ENCODE measurements around the gene ALPL. TPM values are rescaled to one million over a fixed set of nuclear protein-coding genes. Genes with fewer than 3 reads are reported as not detected.

The ALPL gene
- polyA plus RNA-seq, 4 donors = 25.1 to 53.0 (median 33.4) TPM

DNA sequence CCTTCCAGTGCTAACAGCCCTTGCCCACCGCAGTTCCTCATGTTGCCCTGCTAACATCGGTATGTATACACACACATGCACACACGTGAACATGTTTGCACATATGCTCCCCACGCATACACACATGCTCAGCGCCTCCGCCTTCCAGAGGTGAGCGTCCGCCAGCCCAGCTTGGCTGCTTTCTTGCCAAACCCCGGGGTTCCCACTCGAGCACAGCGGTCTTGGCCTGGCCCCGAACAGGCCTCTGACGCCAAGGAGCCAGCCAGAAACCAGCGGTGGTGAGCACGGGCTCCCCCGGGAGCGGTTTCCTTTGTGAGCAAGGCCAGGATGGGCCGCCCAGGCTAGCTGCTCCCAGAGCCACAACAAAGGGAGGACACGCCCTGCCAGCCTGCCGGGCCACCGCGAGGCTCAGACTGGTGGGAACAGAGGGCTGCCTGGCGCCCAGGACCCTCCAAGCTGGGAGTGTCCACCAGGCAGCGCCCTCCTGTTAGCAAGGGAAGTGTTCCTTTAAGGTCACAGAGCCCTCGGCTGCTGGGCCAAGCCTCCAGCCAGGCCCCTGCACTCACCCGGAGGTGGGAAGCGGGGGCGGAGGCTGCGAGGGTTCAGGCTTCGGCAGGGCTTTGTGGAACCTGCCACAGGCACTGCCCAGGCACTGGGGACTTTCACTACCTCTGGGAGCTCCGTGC lies 65.4 kb downstream of the ALPL start:
- no peak for DNase-seq (ENCODE audit: low read depth in 4 of 4, low spot score in 2 of 4)

DNA sequence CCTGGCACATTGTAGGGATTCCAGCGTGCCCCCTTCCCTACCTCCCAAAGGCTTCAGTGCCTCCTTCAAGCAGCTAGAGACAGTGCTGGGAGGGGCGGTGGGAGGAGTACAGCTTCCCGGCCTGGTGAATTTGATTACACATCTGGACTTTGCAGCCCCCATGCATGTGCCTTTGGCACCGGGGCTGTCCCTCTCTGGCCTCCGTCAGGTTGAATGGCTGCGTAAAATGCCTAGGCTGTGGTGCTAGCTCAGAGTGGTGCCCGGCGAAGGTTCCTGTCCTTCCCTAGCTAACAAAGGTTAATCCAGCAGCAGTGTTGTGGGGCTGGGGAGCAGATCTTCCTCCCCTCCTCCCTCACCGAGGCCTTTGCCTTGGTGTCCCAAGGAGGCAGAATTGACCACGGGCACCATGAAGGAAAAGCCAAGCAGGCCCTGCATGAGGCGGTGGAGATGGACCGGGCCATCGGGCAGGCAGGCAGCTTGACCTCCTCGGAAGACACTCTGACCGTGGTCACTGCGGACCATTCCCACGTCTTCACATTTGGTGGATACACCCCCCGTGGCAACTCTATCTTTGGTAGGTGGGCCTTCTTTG lies 66.2 kb downstream of the ALPL start:
- DNase-seq (ENCODE audit: low read depth in 4 of 4, low spot score in 2 of 4) = no peak

DNA sequence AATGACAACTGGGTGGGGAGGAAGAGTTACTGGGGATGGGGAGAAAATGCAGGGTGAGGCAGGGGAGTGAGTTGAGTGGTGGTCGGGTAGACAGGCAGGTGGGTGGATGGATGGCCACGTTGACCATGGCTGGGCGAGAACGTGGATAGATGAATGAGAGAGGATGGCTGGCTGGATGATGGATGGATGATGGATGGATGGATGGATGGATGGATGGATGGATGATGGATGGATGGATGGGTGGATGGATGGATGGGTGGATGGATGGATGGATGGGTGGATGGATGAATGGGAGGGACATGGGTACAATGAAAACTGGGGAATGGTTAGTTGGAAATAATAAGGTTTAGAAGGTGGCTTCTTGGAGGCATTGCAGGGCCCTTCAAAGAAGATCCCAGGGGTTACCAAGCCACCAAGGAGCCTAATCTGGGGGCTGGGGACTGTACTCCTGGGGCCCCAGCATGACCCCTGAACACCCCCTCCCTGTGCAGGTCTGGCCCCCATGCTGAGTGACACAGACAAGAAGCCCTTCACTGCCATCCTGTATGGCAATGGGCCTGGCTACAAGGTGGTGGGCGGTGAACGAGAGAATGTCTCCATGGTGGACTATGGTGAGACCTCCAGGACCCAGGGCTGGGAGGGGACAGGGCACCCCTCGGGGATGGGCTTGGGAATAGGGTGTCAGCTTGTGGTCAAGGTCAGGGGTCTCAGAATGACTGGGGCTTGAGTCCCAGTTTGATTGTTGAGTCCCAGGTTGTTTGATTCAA lies 67.0 kb downstream of the ALPL start:
- no peak for DNase-seq (ENCODE audit: low read depth in 4 of 4, low spot score in 2 of 4)

DNA sequence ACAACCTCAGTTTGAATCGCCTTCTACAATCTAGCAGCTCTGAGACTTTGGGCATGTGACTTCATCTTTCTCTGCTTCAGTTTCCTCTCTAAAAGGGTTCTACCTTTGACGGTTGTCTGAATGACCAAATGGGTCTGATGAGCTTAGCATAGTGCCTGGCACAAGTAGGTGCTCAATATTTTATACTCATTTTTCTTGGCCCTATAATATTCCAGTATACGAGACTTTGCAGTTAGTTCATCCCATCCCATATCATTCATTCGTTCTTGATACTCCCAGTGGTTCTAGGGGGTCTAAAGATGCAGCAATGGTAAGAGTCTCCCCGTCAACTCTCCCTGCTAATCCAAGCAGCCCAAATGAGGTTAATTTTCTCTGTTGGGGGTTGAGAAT lies 67.6 kb downstream of the ALPL start:
- DNase-seq (ENCODE audit: low read depth in 4 of 4, low spot score in 2 of 4) = no peak

DNA sequence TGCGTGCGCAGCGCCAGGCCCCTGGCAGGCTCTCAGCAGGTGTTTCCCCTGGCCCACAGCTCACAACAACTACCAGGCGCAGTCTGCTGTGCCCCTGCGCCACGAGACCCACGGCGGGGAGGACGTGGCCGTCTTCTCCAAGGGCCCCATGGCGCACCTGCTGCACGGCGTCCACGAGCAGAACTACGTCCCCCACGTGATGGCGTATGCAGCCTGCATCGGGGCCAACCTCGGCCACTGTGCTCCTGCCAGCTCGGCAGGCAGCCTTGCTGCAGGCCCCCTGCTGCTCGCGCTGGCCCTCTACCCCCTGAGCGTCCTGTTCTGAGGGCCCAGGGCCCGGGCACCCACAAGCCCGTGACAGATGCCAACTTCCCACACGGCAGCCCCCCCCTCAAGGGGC lies 68.1 kb downstream of the ALPL start:
- DNase-seq (ENCODE audit: low read depth in 4 of 4, low spot score in 2 of 4) = no peak

DNA sequence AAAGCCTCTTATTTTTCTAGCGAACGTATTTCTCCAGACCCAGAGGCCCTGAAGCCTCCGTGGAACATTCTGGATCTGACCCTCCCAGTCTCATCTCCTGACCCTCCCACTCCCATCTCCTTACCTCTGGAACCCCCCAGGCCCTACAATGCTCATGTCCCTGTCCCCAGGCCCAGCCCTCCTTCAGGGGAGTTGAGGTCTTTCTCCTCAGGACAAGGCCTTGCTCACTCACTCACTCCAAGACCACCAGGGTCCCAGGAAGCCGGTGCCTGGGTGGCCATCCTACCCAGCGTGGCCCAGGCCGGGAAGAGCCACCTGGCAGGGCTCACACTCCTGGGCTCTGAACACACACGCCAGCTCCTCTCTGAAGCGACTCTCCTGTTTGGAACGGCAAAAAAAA lies 68.7 kb downstream of the ALPL start:
- DNase-seq (ENCODE audit: low read depth in 4 of 4, low spot score in 2 of 4) = no peak

DNA sequence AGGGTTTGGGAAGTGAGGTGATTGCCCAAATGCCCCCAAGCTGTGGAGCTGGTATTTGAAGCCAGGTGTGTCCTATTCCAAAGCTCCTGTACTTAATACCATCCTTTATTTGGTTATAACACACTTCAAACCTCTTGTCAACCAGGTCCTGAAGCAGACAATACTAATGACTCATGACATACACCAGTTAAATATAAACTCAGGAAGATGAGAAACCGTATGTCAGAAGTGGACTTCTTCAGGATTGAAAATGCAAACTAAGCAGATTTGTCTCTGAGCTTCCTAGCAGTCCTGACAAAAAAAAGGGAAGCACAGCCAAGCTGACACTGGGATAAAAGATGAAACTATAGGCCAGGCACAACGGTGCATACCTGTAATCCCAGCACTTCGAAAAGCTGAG lies 70.6 kb downstream of the ALPL start:
- no peak for DNase-seq (ENCODE audit: low read depth in 4 of 4, low spot score in 2 of 4)

DNA sequence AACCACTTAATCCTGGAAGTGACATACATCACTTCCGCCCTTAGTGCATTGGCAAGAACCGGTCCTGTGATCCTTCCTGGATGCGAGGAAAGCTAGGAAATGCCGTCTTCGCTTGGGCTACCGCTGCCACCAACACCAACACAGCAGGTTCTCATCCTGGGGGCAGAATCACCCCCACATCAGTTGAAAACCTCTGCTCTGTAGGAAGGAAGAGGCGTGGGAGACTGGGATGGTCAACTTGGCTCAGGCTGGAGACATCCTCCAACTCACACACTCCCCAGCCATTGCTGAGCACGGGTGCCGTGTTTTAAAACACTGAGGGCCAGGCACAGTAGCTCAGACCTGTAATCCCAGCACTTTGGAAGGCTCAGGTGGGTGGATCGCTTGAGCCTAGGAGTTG lies 74.9 kb downstream of the ALPL start:
- no peak for DNase-seq (ENCODE audit: low read depth in 4 of 4, low spot score in 2 of 4)

DNA sequence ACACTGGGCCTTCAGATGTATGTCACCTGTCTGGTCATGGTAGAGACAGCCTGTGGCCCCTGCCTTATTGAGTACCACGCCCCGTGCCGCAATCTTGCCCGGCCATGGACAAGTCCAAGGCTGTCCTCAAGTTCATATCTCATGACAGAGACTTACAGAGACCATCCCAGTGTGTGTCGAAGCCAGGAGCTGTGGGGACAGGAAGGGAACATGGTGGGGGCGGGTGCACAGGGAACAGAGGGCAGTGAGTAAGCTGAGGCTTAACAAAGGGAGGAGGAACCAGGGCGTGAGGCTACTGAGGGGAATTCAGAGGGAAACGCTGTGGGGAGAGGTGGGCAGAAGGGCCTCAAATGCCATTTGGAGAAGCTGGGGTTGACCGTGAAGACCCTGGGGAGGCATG lies 75.8 kb downstream of the ALPL start:
- no peak for DNase-seq (ENCODE audit: low read depth in 4 of 4, low spot score in 2 of 4)

DNA sequence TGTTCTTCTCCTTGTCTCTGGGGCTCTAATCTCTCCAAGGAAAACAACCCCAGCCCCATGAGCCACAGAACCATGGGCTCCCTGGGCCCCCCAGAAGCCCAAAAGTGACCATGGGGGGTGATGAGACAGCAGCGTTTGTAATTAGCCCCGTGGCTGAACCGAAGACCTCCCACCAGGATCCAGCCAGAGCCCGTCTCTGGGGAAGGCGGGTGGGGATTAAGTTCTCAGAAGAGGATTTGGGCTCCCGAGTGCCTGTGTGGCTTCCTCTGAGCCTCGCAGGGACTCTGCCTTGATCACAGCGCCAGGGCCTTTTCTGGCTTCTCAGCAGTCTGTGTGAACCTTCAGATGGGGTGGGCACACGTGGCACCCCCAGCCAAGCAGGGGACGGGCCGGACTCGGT lies 77.0 kb downstream of the ALPL start:
- DNase-seq (ENCODE audit: low read depth in 4 of 4, low spot score in 2 of 4) = no peak

DNA sequence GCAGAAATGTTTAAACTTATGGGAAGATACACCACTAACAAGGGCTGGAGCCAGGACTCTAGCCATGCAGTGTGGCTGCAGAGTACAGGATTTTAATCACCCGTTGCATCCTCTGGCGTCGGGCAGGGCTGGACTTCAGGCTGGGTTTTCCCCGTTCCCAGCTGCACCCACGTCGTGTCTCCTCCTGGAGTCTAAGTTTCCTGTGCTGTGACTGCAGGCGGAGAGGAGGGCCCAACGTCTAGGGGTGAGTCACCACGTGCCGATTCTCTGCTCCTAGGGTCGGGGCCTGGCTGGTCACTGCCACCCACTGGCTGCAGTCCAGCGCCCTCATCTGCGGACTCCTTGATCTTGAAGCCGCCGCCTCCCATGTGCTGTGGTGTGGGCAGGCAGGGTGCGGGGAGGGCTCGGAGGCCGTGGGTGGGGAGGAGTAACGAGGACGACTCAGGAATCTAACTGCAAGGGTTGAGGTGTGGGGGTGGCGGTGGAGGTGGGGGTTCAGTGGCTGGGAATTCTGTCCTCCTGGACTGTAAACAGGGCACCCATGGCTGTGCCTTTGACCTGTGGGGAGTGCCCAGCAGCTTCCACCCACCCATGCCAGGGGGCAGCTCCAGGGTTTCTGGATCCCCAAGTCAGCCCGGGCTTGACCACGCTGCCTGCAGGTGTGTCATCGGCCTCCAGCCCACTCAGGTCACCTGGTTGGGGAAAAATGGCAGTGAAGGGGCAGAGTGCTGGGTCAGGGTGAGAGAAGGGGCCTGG lies 77.8 kb downstream of the ALPL start:
- DNase-seq (ENCODE audit: low read depth in 4 of 4, low spot score in 2 of 4) = no peak

DNA sequence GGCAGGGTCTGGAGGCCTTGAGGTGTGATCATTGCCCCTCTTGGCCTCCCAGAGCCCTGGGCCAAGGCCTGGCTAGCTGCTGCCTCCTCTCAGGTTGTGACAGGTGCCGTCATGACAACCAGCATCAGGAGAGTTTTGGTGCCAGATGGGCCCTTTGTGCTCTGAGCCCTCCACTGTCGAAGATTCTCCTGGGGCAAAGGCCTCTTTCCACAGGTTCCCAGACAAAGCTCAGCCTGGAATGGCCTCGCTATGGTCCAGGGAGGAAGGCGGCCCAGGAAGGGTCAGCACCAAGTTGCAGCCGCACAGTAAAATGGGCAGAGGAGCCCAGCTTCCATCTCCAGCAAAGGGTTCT lies 78.4 kb downstream of the ALPL start:
- DNase-seq (ENCODE audit: low read depth in 4 of 4, low spot score in 2 of 4) = no peak

DNA sequence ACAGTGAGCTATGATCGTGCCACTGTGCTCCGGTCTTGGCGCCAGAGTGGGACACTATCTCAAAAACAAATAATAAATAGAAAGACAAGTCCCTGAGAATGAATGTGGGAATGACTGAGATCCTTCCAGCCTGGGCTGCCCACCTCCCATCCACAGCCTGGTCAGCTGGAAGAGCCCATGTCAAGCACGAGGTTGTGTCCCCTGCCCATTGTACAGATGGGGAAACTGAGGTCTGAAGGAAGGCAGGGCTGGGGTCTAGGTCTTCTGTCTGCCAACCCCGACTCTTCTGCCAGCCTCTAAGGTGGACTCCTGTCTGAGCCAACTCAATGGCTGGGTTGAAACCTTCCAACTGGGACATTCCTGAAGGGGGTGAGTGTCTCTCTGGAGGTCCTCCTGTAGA lies 80.4 kb downstream of the ALPL start:
- DNase-seq (ENCODE audit: low read depth in 4 of 4, low spot score in 2 of 4) = no peak

DNA sequence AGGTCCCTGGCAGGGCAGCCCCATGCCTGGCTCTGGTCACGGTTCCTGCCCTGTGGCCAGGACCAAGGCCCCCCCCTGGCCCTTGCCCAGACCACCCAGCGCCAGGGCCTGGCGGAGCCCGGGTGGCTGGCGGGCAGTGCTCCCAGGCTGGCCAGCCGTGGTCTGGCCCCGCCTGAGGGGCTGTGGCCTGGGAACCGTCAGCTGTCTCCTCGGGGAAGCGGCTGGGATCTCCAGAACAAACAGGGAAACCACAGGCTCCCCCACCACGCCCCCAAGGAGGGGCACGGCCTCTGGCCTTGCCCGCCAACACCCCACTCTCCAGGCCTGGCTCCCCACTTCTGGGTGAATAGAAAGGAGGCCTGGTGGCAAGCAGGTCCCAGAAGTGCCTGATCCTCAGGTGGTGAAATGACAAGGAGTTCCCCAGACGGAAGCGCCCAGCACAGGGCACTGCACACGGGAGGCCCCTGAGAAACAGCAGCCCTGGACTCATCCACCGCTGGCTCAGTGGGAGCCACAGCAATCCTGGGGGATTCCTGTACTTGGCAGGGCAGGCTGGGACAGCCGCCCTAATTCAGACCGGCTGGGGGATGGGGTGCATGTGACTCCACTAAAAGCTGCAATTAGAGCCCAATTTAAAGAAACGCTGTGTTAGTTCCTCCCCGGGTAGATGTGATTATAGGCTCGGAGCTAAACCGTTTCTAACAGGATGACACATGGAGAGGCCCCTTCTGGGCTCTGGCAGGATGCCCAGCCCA lies 81.1 kb downstream of the ALPL start:
- no peak for DNase-seq (ENCODE audit: low read depth in 4 of 4, low spot score in 2 of 4)

DNA sequence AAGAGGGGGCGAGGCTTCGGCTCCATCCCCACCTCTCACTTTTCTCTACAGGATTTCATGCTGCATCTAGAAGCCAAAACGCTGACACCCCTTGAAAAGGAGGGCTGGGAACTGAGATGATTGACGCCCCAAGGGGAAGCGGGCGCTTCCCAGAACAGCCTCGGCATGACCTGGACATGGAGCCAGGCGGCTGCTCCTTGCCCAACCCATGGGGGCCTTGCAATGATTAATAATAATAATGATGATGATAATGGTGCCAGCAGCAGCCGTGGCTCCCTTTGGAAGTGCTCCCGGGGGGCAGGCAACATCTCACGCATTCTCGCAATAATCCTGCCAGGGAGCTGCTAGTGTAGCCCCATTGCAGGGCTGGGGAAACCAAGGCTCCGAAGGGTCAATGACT lies 81.7 kb downstream of the ALPL start:
- DNase-seq (ENCODE audit: low read depth in 4 of 4, low spot score in 2 of 4) = no peak

DNA sequence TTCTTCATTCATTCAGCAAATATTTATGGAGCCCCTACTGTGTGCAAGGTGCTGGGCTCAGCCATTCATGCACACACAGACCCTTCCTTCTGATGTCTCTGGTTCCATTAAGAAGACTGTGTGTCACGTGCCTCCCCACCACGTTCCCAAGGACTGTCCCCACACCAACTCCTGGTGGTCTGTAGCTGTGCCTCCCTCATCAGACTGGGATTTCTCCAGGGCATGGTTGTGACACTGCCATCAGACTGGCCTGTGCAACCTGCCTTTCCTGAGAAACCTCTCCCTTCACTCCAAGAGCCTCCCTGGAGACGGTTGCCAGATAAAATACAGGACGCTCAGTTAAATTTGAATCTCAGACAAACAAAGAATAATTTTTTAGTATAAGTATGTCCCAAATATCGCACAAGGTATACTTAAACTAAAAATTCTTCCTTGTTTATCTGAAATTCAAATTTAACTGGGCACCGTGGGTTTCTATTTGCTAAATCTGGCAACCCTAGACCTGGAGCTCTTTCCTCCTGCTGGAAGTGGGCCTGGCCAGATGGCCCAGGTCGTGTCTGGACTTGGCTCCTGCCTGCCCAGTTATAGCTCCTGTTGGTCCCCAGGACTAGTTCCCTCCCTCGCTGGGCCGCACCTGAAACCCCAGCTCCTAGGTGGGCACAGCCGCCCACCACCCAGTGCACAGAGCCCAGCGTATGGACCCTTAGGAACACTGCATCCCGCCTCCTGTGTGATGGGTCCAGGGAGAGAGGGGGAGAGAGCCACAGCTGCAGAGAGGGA lies 83.1 kb downstream of the ALPL start:
- no peak for DNase-seq (ENCODE audit: low read depth in 4 of 4, low spot score in 2 of 4)

DNA sequence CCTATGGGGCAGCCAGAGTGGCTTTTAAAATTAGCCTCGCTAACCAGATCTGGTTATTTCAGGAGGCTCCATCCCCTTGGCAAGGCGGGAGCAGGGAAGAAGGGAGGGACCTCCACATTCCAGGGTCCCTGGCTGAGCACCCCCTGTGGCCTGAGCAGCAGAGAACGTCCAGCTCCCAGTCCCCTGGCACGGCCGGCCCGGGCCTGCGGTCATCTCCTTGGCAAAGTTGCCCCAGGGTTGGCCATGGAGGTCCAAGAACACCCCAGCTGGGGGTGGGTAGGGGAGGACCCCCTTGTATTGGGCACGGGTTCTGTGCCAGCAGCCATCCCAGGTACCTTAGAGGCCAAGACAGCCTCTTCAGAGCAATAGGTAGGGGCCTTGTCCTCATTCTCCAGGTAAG lies 84.0 kb downstream of the ALPL start:
- no peak for DNase-seq (ENCODE audit: low read depth in 4 of 4, low spot score in 2 of 4)

DNA sequence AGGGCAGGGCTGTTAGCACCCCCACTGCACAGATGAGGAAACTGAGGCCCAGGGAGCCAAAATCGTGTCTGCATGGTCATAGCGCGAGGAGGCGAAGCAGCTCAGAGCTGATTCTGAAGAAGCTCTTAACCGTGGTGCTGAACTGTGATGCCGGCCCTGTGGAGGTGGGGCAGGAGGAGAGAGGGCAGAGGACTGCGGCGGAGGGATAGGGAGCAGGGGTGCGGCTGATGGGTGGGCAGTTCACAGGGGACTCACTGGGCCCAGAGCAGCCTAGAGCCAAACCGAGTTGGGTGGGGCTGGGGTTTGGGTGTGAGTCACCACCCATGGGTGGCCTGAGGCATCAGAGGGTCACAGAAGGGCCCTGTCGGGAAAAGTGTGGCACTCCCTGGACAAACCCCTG lies 85.3 kb downstream of the ALPL start:
- no peak for DNase-seq (ENCODE audit: low read depth in 4 of 4, low spot score in 2 of 4)

DNA sequence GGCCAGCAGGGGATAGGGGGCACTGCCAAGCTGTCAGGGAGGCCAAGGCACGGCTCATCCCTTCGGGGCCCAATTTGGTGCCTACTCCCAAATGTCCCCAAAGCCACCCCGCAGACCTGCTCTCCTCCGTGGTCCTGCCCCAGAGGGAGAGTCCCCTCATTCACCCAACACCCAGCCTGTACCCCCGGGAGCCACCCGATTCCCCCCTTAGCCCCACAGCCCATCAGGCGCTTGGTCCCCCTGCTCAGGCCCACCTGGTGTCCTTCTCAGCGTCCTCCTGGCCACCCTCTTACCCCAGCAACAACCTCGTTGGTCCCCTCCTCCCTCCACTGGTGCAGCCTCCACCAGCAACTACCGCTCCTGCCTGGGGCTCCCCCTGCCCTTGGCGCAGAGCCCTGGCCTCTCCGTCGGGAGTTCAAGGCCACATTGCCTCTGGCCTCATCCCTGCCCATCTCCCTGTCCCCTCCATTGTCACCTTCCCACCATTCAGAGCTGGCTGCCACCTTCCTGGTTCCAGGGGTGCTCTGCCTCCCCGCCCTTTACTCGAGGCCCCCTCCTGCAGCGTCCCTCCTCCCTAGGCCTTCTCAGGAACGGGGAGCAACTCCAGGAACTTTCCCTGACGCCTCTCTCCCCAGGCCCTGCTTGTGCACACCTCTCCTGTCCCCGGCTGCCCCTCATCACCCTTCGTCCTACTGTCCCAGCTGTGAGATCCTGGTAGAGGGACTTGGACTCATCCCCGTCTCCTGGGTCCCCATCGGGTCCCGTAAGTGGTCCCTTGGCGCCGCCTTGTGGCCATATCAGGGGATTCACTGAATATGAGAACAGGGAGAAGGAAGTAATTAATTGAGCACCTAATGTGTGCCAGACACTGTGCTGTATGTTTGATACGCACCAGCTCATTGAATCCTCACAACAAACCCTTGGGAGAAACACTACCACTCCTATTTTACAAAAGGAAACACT lies 86.0 kb downstream of the ALPL start:
- no peak for DNase-seq (ENCODE audit: low read depth in 4 of 4, low spot score in 2 of 4)

Data from left renal cortex interstitium (tissue), 4 donors.